Fibroblast of villous mesenchyme (primary cell): ENCODE data around the gene ZNF275. TPM values are rescaled to one million over a fixed set of nuclear protein-coding genes. Genes with fewer than 3 reads are reported as not detected.

Experiments used
- DNase-seq: peaks from one replicate; pipeline ENCODE4 v3.0.0-alpha.2; 2010; ENCODE audit warnings: low read depth
- H3K4me3 ChIP-seq: 2 replicates; pipeline ENCODE4 v1.5.1; 2011; ENCODE audit warnings: low read depth, mild to moderate bottlenecking, low read length
- CTCF ChIP-seq: IDR thresholded peaks from 2 replicates; pipeline ENCODE4 v1.5.1; 2012; ENCODE audit warnings: low read depth, mild to moderate bottlenecking, low read length; ENCODE audit not compliant: insufficient read depth
- total RNA-seq: library from RNA; depleted of rRNA; stranded (reverse); fragments of >200 nt; gene quantifications from 2 replicates; pipeline ENCODE4 v1.2.3, GENCODE V29; 2012

Gene ZNF275
- total RNA-seq, 1 donor: 13.4 TPM

GRCh38 chrX:153303276-153304262 is 30.4 kb upstream of the ZNF275 start:
- no peak for TF ChIP-seq CTCF
- no peak for DNase-seq
- H3K4me3 ChIP-seq: no peak overlapping the region

DNA sequence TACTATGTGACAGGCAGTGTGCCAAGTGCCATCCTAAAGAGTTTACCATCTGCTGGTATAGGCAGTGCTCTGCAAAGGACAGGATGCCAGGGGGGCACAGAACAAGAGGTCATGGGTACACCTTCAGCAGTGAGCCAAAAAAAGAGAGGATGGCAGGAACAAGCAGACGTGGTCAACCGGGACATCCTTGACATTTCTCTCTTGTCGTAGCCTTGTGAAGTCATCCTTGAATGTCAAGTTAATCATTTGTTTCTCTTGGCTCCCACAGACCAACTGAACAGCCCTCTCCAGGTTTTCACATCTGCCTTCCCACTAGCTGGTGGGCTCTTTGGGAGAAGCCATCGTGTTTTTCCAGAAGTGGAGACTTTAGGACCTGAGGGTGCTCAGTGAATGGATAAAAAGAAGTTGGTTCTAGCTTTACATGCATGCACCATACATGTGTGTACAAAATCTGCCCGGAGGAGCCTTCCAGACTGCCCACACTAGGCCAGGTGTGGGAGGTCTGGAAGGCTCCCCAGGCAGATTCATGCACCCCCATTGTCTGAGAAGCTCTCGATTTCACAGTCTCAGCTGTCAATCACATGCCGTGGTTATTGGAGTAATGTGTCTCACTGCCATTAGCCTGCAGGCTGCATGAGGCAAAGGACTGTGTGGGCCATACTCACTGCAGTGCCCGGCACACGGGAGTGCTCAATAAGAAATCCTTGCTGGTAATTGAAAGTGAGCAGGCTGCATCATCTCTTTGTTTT is 28.8 kb upstream of the ZNF275 start:
- no peak for TF ChIP-seq CTCF
- no peak overlapping the region for H3K4me3 ChIP-seq
- DNase-seq: no peak

DNA sequence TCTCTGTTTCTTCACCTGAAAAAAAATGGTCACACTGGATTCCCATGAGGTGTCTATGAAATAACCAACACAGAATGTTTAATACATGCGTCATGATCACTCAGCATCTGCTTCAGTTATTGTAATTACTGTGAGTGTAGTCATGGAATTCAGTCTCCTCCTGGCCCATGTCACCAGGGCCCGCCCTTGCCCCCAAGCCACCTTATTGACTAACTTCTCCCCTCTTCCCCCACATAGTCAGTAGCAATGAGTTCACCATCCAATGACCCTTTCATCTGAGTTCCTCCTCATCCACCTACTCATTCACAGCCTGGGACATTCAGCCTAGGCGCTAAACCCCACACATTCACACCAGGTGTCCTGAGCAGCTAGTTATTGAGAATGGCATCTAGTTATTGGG is 28.0 kb upstream of the ZNF275 start:
- H3K4me3 ChIP-seq: no peak overlapping the region
- no peak for TF ChIP-seq CTCF
- no peak for DNase-seq

DNA sequence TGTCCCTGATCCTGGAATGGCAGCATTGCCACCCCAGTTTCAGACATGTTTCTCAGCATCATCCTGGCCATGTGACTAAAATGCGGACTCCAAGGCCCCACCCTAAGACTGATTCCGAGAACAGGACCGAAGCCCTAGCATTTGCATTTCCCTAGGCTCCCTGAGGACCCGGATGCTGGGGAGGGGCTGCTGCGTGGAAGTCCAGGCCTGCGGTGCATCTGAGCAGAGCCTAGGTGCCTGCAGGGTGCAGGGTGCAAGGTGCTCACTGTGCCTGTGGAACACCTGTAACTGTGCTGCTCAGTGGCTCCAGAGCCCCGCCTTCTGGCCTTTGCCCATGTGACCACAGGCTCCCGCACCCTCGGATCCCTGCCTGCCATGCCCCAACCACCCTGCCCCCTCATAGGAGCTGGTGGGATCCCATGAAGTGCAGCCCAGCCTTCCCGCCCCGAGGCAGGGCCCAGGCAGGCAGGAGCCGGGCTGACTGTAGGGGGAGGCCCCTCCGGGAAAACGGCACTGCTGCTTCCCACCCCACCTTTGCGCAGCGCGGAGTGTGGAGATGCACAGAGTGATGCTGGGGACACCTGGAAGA is 27.3 kb upstream of the ZNF275 start:
- DNase-seq: no peak

GRCh38 chrX:153307276-153308178 is 26.4 kb upstream of the ZNF275 start:
- no peak overlapping the region for H3K4me3 ChIP-seq
- no peak for TF ChIP-seq CTCF
- no peak for DNase-seq

More for the DNA sequence above, 27.3 kb upstream of the ZNF275 start:
- no peak for TF ChIP-seq CTCF
- H3K4me3 ChIP-seq: no peak overlapping the region

- DNase-seq: no peak
- no peak overlapping the region for H3K4me3 ChIP-seq
- no peak for TF ChIP-seq CTCF
Observed at GRCh38 chrX:153310901-153311300, 23.1 kb upstream of the ZNF275 start.
